ENCODE measurements around the gene DRG2. TPM values are rescaled to one million over a fixed set of nuclear protein-coding genes. Genes with fewer than 3 reads are reported as not detected.

DRG2 gene
- total and polyA plus RNA-seq, 4 donors, result 20.6 to 41.8 (median 33.8) TPM

DNA sequence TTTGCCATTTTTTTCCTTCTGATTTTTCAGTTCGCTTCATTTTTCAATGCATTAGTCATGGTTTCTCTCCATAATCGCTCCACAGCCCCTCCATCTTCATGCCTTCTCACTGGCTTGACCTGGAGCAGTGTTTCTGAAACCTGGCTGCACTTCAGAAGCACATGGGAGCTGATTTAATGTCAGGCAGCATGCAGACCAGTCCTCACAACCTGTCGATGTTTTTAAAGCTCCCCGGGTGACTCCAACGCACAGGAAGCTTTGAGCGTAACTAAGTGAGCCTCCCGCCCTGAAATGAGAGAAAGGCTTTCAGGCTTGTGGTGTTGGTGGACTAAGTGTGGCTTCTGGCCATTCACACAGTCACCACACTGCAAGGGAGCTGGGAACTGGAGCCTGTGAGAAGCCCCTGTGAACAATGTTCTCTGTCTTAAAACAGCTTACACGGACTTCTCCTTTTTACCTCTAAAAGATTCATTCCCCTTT is 16.8 kb upstream of the DRG2 start:
- DNase-seq (ENCODE audit: low read depth in 4 of 6, low spot score in 6 of 6), result peak in 3 of 6 donors; percentile 12 to 54 (median 46)
- Histone ChIP-seq H3K9me3 (ENCODE audit: control insufficient read depth, insufficient read depth, low read length) (no peaks in the 10 kb centered on the region), H3K4me1 (ENCODE audit: control insufficient read depth, insufficient read depth, low read length) (no peaks in the 10 kb centered on the region), H3K4me3 (ENCODE audit: low read depth, low read length) (no peak overlapping the region), H3K36me3 (ENCODE audit: control insufficient read depth, insufficient read depth, low read length) (no peaks in the 10 kb centered on the region), H3K27me3 (ENCODE audit: control insufficient read depth, insufficient read depth, low read length) (no peaks in the 10 kb centered on the region), H3K27ac (ENCODE audit: low read depth, low read length) (no peak overlapping the region)
- 3% methylated on average over 7 of the region's 8 CpGs for WGBS (ENCODE audit: insufficient coverage)

DNA sequence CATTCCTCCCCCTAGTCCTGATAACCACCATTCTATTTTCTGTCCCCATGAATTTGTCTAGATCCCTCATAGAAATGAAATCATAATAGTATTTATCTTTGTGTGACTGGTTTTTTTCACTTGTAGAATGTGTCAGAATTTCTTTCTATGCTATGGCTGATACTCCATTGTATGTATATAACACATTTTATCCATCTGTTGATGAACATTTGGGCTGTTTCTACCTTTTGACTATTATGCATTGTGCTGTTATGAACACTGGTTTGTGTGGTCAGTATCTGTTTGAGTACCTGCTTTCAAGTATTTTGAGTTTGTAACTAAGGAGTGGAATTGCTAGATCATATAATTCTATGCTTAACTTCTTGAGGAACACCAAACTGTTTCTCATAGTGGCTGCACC is 16.0 kb upstream of the DRG2 start:
- no peaks in the 10 kb centered on the region for H3K27me3 ChIP-seq (ENCODE audit: control insufficient read depth, insufficient read depth, low read length)
- DNase-seq (ENCODE audit: low read depth in 4 of 6, low spot score in 6 of 6), result no peak
- H3K9me3 ChIP-seq (ENCODE audit: control insufficient read depth, insufficient read depth, low read length), result no peaks in the 10 kb centered on the region
- H3K4me1 ChIP-seq (ENCODE audit: control insufficient read depth, insufficient read depth, low read length), result no peaks in the 10 kb centered on the region
- H3K27ac ChIP-seq (ENCODE audit: low read depth, low read length), result no peak overlapping the region
- no peaks in the 10 kb centered on the region for H3K36me3 ChIP-seq (ENCODE audit: control insufficient read depth, insufficient read depth, low read length)
- H3K4me3 ChIP-seq (ENCODE audit: low read depth, low read length), result no peak overlapping the region

- H3K9me3 ChIP-seq (ENCODE audit: control insufficient read depth, insufficient read depth, low read length), result no peaks in the 10 kb centered on the region
- no peak overlapping the region for H3K4me3 ChIP-seq (ENCODE audit: low read depth, low read length)
- H3K27ac ChIP-seq (ENCODE audit: low read depth, low read length), result no peak overlapping the region
- no peaks in the 10 kb centered on the region for H3K4me1 ChIP-seq (ENCODE audit: control insufficient read depth, insufficient read depth, low read length)
- H3K36me3 ChIP-seq (ENCODE audit: control insufficient read depth, insufficient read depth, low read length), result no peaks in the 10 kb centered on the region
- H3K27me3 ChIP-seq (ENCODE audit: control insufficient read depth, insufficient read depth, low read length), result no peaks in the 10 kb centered on the region
- DNase-seq (ENCODE audit: low read depth in 4 of 6, low spot score in 6 of 6), result no peak
- 86% methylated on average over 4 of the region's 6 CpGs for WGBS (ENCODE audit: insufficient coverage)
Observed at GRCh38 chr17:18074566-18075272, 13.0 kb upstream of the DRG2 start.

DNA sequence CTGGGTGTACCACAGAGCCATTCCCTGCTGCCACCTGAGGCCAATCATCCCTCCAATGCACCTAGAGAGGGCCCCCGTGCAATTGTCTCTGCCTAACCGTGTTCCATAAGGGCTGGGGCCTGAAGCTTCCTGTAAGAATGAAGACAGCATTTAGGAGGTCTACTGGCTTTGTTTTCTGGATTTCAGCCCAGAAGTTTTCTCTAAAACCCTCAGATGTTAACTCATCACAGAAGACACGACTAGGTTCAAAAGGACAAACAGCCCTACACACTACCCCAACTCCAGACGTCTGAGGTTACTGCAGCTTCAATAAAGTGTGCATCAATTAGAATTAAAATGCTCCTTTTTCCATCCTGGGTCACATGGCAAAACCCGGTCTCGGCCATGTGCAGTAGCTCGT is 10.8 kb upstream of the DRG2 start:
- no peak for DNase-seq (ENCODE audit: low read depth in 4 of 6, low spot score in 6 of 6)
- H3K9me3 ChIP-seq (ENCODE audit: control insufficient read depth, insufficient read depth, low read length), result no peaks in the 10 kb centered on the region
- WGBS (ENCODE audit: insufficient coverage), result 62% methylated on average over 7 of the region's 7 CpGs
- no peaks in the 10 kb centered on the region for H3K27me3 ChIP-seq (ENCODE audit: control insufficient read depth, insufficient read depth, low read length)
- H3K4me1 ChIP-seq (ENCODE audit: control insufficient read depth, insufficient read depth, low read length), result no peaks in the 10 kb centered on the region
- H3K4me3 ChIP-seq (ENCODE audit: low read depth, low read length), result no peak overlapping the region
- no peaks in the 10 kb centered on the region for H3K36me3 ChIP-seq (ENCODE audit: control insufficient read depth, insufficient read depth, low read length)
- H3K27ac ChIP-seq (ENCODE audit: low read depth, low read length), result no peak overlapping the region

GRCh38 chr17:18079543-18079942 is 8.2 kb upstream of the DRG2 start:
- DNase-seq (ENCODE audit: low read depth in 4 of 6, low spot score in 6 of 6), result no peak
- no peaks in the 10 kb centered on the region for H3K9me3 ChIP-seq (ENCODE audit: control insufficient read depth, insufficient read depth, low read length)
- WGBS (ENCODE audit: insufficient coverage), result 92% methylated on average over 2 of the region's 4 CpGs

DNA sequence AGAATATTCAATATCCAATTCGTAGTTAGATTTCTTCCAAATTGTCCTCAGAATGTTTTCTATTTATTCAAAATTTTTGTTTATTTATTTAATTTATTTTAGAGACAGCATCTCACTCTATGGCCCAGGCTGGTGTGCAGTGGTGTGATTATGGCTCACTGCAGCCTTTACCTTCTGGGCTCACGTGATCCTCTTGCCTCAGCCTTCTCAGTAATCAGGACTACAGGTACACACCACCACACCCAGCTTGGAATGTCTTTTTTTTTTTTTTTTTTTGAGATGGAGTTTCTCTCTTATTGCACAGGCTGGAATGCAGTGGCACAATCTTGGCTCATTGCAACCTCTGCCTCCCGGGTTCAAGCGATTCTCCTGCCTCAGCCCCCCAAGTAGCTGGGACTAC is 3.5 kb upstream of the DRG2 start:
- no peak for DNase-seq (ENCODE audit: low read depth in 4 of 6, low spot score in 6 of 6)
- Histone ChIP-seq H3K36me3 (ENCODE audit: control insufficient read depth, insufficient read depth, low read length) (peaks cover 4% of the 10 kb centered on the region), H3K4me1 (ENCODE audit: control insufficient read depth, insufficient read depth, low read length) (peaks cover 19% of the 10 kb centered on the region), H3K4me3 (ENCODE audit: low read depth, low read length) (no peak overlapping the region), H3K9me3 (ENCODE audit: control insufficient read depth, insufficient read depth, low read length) (no peaks in the 10 kb centered on the region), H3K27ac (ENCODE audit: low read depth, low read length) (no peak overlapping the region), H3K27me3 (ENCODE audit: control insufficient read depth, insufficient read depth, low read length) (no peaks in the 10 kb centered on the region)
- 100% methylated on average over 2 of the region's 4 CpGs for WGBS (ENCODE audit: insufficient coverage)

More at GRCh38 chr17:18079543-18079942, 8.2 kb upstream of the DRG2 start:
- H3K36me3 ChIP-seq (ENCODE audit: control insufficient read depth, insufficient read depth, low read length), result no peaks in the 10 kb centered on the region
- H3K4me1 ChIP-seq (ENCODE audit: control insufficient read depth, insufficient read depth, low read length), result no peaks in the 10 kb centered on the region
- no peaks in the 10 kb centered on the region for H3K27me3 ChIP-seq (ENCODE audit: control insufficient read depth, insufficient read depth, low read length)
- no peak overlapping the region for H3K27ac ChIP-seq (ENCODE audit: low read depth, low read length)
- H3K4me3 ChIP-seq (ENCODE audit: low read depth, low read length), result no peak overlapping the region

- H3K9me3 ChIP-seq (ENCODE audit: control insufficient read depth, insufficient read depth, low read length), result no peaks in the 10 kb centered on the region
- no peaks in the 10 kb centered on the region for H3K27me3 ChIP-seq (ENCODE audit: control insufficient read depth, insufficient read depth, low read length)
- 100% methylated on average over 2 of the region's 2 CpGs for WGBS (ENCODE audit: insufficient coverage)
- peaks cover 19% of the 10 kb centered on the region for H3K4me1 ChIP-seq (ENCODE audit: control insufficient read depth, insufficient read depth, low read length)
- peaks cover 28% of the 10 kb centered on the region for H3K36me3 ChIP-seq (ENCODE audit: control insufficient read depth, insufficient read depth, low read length)
- H3K27ac ChIP-seq (ENCODE audit: low read depth, low read length), result no peak overlapping the region
- DNase-seq (ENCODE audit: low read depth in 4 of 6, low spot score in 6 of 6), result no peak
- H3K4me3 ChIP-seq (ENCODE audit: low read depth, low read length), result no peak overlapping the region
Observed at GRCh38 chr17:18089613-18090012, 1.9 kb downstream of the DRG2 start.

DNA sequence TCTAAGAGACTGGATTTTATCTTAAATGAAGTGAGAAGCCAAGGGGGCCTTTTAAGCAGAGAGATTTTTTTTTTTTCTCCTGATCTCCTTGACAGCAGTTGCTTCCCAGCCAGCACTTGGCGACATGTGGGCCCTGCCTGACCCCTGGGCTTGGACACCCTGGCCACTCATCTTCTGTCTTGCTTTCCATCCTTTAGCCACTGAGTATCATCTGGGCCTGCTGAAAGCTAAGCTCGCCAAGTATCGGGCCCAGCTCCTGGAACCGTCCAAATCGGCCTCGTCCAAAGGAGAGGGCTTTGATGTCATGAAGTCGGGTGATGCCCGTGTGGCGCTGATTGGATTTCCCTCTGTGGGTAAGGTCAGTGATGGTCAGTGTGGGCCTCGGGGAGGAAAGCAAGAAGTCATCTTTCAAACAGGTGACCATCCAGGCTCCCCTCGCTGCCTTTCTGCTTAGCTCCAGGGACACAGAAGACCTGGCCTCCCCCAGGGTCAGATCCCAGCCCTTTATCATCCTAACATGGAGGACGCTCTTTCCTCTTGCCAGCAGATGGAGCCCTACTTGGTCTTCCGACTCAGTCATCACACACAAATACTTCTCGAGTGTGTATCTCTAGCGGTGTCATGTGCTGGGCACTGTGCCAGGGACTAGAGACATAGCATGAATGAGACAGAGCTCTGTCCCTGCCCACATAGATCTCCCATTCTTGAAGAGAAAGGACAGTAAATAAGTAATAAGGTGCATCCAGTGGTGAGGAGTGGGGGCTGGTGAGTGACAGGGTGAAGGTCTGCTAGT is 6.1 kb downstream of the DRG2 start:
- 83% methylated on average over 14 of the region's 15 CpGs for WGBS (ENCODE audit: insufficient coverage)
- H3K4me3 ChIP-seq (ENCODE audit: low read depth, low read length), result no peak overlapping the region
- no peaks in the 10 kb centered on the region for H3K9me3 ChIP-seq (ENCODE audit: control insufficient read depth, insufficient read depth, low read length)
- peaks cover 57% of the 10 kb centered on the region for H3K36me3 ChIP-seq (ENCODE audit: control insufficient read depth, insufficient read depth, low read length)
- peaks cover under 1% of the 10 kb centered on the region for H3K4me1 ChIP-seq (ENCODE audit: control insufficient read depth, insufficient read depth, low read length)
- no peak overlapping the region for H3K27ac ChIP-seq (ENCODE audit: low read depth, low read length)
- DNase-seq (ENCODE audit: low read depth in 4 of 6, low spot score in 6 of 6), result peak in 2 of 6 donors; percentile 28 to 42
- no peaks in the 10 kb centered on the region for H3K27me3 ChIP-seq (ENCODE audit: control insufficient read depth, insufficient read depth, low read length)

DNA sequence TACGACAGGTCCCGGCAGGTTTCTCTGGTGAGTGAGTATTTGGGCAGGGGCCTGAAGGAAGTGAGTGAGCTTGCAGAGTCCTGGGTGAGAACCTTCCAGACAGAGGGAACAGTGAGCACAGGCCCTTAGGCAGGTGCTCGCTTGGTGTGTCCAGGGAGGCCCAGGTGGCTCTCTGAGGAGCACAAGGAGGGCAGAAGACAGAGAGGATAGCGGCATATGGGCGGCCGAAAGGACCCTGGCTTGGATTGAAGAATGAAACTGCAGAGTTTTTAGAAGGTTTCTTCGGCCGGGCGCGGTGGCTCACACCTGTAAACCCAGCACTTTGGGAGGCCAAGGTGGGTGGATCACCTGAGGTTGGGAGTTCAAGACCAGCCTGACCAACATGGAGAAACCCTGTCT is 6.7 kb downstream of the DRG2 start:
- Histone ChIP-seq H3K4me3 (ENCODE audit: low read depth, low read length) (no peak overlapping the region), H3K9me3 (ENCODE audit: control insufficient read depth, insufficient read depth, low read length) (no peaks in the 10 kb centered on the region), H3K27ac (ENCODE audit: low read depth, low read length) (no peak overlapping the region), H3K4me1 (ENCODE audit: control insufficient read depth, insufficient read depth, low read length) (no peaks in the 10 kb centered on the region), H3K27me3 (ENCODE audit: control insufficient read depth, insufficient read depth, low read length) (no peaks in the 10 kb centered on the region), H3K36me3 (ENCODE audit: control insufficient read depth, insufficient read depth, low read length) (peaks cover 63% of the 10 kb centered on the region)
- 98% methylated on average over 10 of the region's 10 CpGs for WGBS (ENCODE audit: insufficient coverage)
- DNase-seq (ENCODE audit: low read depth in 4 of 6, low spot score in 6 of 6), result no peak

DNA sequence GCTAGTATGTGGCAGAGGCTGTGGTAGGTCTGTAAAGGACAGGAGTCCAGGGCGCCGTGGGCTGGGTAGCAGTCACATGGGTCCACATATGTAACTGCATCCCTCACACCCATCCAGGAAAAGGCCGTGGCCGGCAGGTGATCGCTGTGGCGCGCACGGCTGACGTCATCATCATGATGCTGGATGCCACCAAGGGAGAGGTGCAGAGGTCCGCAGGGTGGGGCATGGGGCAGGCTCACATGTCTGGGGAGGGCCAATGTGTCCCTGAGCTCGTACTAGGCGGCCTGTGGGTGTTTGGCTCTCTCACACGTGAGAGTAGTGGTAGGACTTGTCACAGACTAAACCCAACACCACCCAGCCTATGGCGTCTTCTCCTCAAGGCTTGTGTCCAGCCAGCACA is 11.8 kb downstream of the DRG2 start:
- DNase-seq (ENCODE audit: low read depth in 4 of 6, low spot score in 6 of 6), result no peak
- Histone ChIP-seq H3K4me1 (ENCODE audit: control insufficient read depth, insufficient read depth, low read length) (no peaks in the 10 kb centered on the region), H3K9me3 (ENCODE audit: control insufficient read depth, insufficient read depth, low read length) (no peaks in the 10 kb centered on the region), H3K4me3 (ENCODE audit: low read depth, low read length) (no peak overlapping the region), H3K27ac (ENCODE audit: low read depth, low read length) (no peak overlapping the region), H3K27me3 (ENCODE audit: control insufficient read depth, insufficient read depth, low read length) (no peaks in the 10 kb centered on the region), H3K36me3 (ENCODE audit: control insufficient read depth, insufficient read depth, low read length) (peaks cover 84% of the 10 kb centered on the region)
- WGBS (ENCODE audit: insufficient coverage), result 97% methylated on average over 11 of the region's 14 CpGs

Data from spinal cord (tissue), 10 donors.